Gastrocnemius medialis (tissue), 4 donors: Measurements from ENCODE around the gene BBS2.

Experiments used
- CTCF ChIP-seq, 5 experiments: fragments of 450-650 bp in 3 of 5; fragments of 200-600 bp in 2 of 5; sonication (generic) in 2 of 5; IDR thresholded peaks in 4 of 5; conservative IDR thresholded peaks in 1 of 5; 1 replicate in 4 of 5; 2 replicates in 1 of 5; pipeline ENCODE4 v1.5.1; 2016 to 2019; ENCODE audit warnings: antibody characterized with exemption in 5 of 5, mild to moderate bottlenecking in 3 of 5, moderate library complexity in 3 of 5
- POLR2A ChIP-seq, 2 donors: fragments of 450-650 bp; IDR thresholded peaks; one replicate each; pipeline ENCODE4 v1.6.1; 2017; ENCODE audit warnings: antibody characterized with exemption in 2 of 2, mild to moderate bottlenecking in 2 of 2, moderate library complexity in 2 of 2

- TF ChIP-seq CTCF (IDR thresholded peaks at IDR 0.05 in 4 of 5, conservative IDR thresholded peaks at IDR 0.05 in 1 of 5): no peak
- TF ChIP-seq POLR2A (IDR thresholded peaks at IDR 0.05): no peak
Observed at GRCh38 chr16:56438038-56438437, 81.8 kb downstream of the BBS2 start.
